Germinal center (tissue), 1 donor: ENCODE results near the gene SEMA7A.

ENCODE experiments used
- DNase-seq: peaks from one replicate; pipeline ENCODE4 v3.0.0; 2012; ENCODE audit warnings: mixed read lengths, low spot score

Gene SEMA7A

GRCh38 chr15:74451861-74452835 lies 18.4 kb upstream of the SEMA7A start:
- DNase-seq = no peak

GRCh38 chr15:74451322-74451721 lies 17.6 kb upstream of the SEMA7A start:
- no peak for DNase-seq

GRCh38 chr15:74449643-74450205 lies 16.0 kb upstream of the SEMA7A start:
- DNase-seq = no peak

- no peak for DNase-seq
Observed at GRCh38 chr15:74449095-74449494, 15.3 kb upstream of the SEMA7A start.

- DNase-seq = no peak
Observed at GRCh38 chr15:74445816-74446763, 12.3 kb upstream of the SEMA7A start.

- DNase-seq = no peak
Observed at GRCh38 chr15:74444106-74445062, 10.6 kb upstream of the SEMA7A start.

- DNase-seq = no peak
Observed at GRCh38 chr15:74443100-74443909, 9.5 kb upstream of the SEMA7A start.

- no peak for DNase-seq
Observed at GRCh38 chr15:74442604-74443003, 8.8 kb upstream of the SEMA7A start.

- no peak for DNase-seq
Observed at GRCh38 chr15:74442063-74442462, 8.3 kb upstream of the SEMA7A start.

GRCh38 chr15:74441248-74441941 lies 7.6 kb upstream of the SEMA7A start:
- DNase-seq = no peak

GRCh38 chr15:74438721-74439316 lies 5.1 kb upstream of the SEMA7A start:
- peak; percentile 82 for DNase-seq

- DNase-seq = no peak
Observed at GRCh38 chr15:74438206-74438605, 4.4 kb upstream of the SEMA7A start.

- no peak for DNase-seq
Observed at GRCh38 chr15:74434263-74435136, 742 bp upstream of the SEMA7A start.

GRCh38 chr15:74432968-74433591 lies 678 bp downstream of the SEMA7A start:
- DNase-seq = peak; percentile 56

- DNase-seq = peak; percentile 41
Observed at GRCh38 chr15:74432271-74432967, 1.3 kb downstream of the SEMA7A start.

GRCh38 chr15:74431645-74432044 lies 2.1 kb downstream of the SEMA7A start:
- peak; percentile 36 for DNase-seq

GRCh38 chr15:74431116-74431515 lies 2.6 kb downstream of the SEMA7A start:
- DNase-seq = peak; percentile 11
